AG04449 (cell line): Measurements from ENCODE around the gene RASGEF1C.

ENCODE experiments used
- CTCF ChIA-PET: fragments of 350-600 bp; formaldehyde crosslinking; extraction: SDS; loops from one replicate; lab custom pipeline; 2021; ENCODE audit warnings: antibody characterized with exemption; lab: Yijun Ruan, JAX
- POLR2A ChIA-PET: fragments of 400-600, 350-600 bp; formaldehyde crosslinking; extraction: SDS; loops from one replicate; lab custom pipeline; 2020; ENCODE audit warnings: antibody characterized with exemption, inconsistent platforms; lab: Yijun Ruan, JAX
- DNase-seq: peaks from one replicate; pipeline ENCODE4 v3.0.0-alpha.2; 2010; ENCODE audit warnings: low read depth, low spot score
- H3K4me3 ChIP-seq: 2 replicates; pipeline ENCODE4 v1.5.1; 2011; ENCODE audit warnings: low read depth, mild to moderate bottlenecking, control low read depth, low read length
- CTCF ChIP-seq: IDR thresholded peaks from one replicate; pipeline ENCODE4 v1.5.1; 2011; ENCODE audit warnings: mild to moderate bottlenecking, moderate library complexity, low read length, control low read depth, inconsistent platforms; ENCODE audit not compliant: insufficient read depth; ENCODE audit errors: missing control alignments

The RASGEF1C gene

GRCh38 chr5:180209137-180209581 is at the start of gene RASGEF1C:
Gene RASGEF1C, minus strand, starts transcription at chr5:180209211. Its CDS starts 71,159 bp downstream, at chr5:180138052.
- no peak for DNase-seq
- POLR2A ChIA-PET, result no interaction called here
- CTCF ChIA-PET, result interaction anchor here (0.6 to 2.5 kb wide), 5 partner anchors 10 to 26 kb away, joined by 3 to 6 read pairs (median 3); no protein-coding TSS in a partner anchor
- peak within 1 kb of the TSS; percentile 40 for H3K4me3 ChIP-seq
- peak; percentile 61 for TF ChIP-seq CTCF

- DNase-seq, result no peak
- H3K4me3 ChIP-seq, result no peak overlapping the region
- no peak for TF ChIP-seq CTCF
- POLR2A ChIA-PET, result no interaction called here
- CTCF ChIA-PET, result no interaction called here
Measured at GRCh38 chr5:180253036-180253824, 44.2 kb upstream of the RASGEF1C start.

- DNase-seq, result no peak
- POLR2A ChIA-PET, result no interaction called here
- no peak for TF ChIP-seq CTCF
- CTCF ChIA-PET, result no interaction called here
- H3K4me3 ChIP-seq, result no peak overlapping the region
Measured at GRCh38 chr5:180251887-180252286, 42.9 kb upstream of the RASGEF1C start.

GRCh38 chr5:180251141-180251540 is 42.1 kb upstream of the RASGEF1C start:
- CTCF ChIA-PET, result no interaction called here
- POLR2A ChIA-PET, result no interaction called here
- H3K4me3 ChIP-seq, result no peak overlapping the region
- TF ChIP-seq CTCF, result no peak
- no peak for DNase-seq

- no peak for DNase-seq
- ChIA-PET POLR2A (no interaction called here), CTCF (no interaction called here)
- no peak for TF ChIP-seq CTCF
- no peak overlapping the region for H3K4me3 ChIP-seq
Measured at GRCh38 chr5:180250329-180250728, 41.3 kb upstream of the RASGEF1C start.

GRCh38 chr5:180241600-180241999 is 32.6 kb upstream of the RASGEF1C start:
- CTCF ChIA-PET, result no interaction called here
- H3K4me3 ChIP-seq, result no peak overlapping the region
- no peak for TF ChIP-seq CTCF
- DNase-seq, result no peak
- POLR2A ChIA-PET, result no interaction called here
